ENCODE data around the gene TPGS2.
A peak's percentile ranks its signal among the peaks of the same experiment; 100 is the strongest.
"Not testable (repeated sequence)": the region's sequence is repeated elsewhere in the genome, so short reads cannot be mapped to it uniquely, and the experiment has no call there.

The TPGS2 gene

GRCh38 chr18:36835927-36836326, 7.1 kb upstream of the TPGS2 start:
- H3K27ac Mint-ChIP-seq, result no peak overlapping the region
- no peaks in the 10 kb centered on the region for H3K9me3 Mint-ChIP-seq
- H3K4me1 Mint-ChIP-seq, result peaks cover 3 to 8% of the 10 kb centered on the region in 2 donors
- DNase-seq (no peak), ATAC-seq (replicated peaks) (no peak)
- H3K4me3 Mint-ChIP-seq, result no peak overlapping the region
- no peaks in the 10 kb centered on the region for H3K27me3 Mint-ChIP-seq
- peaks cover 23 to 35% of the 10 kb centered on the region in 2 donors for H3K36me3 Mint-ChIP-seq

GRCh38 chr18:36833120-36833519, 4.3 kb upstream of the TPGS2 start:
- Mint-ChIP-seq H3K4me1 (peaks cover 14 to 26% of the 10 kb centered on the region in 2 donors), H3K27me3 (no peaks in the 10 kb centered on the region), H3K27ac (no peak overlapping the region), H3K36me3 (peaks cover 6 to 10% of the 10 kb centered on the region in 2 donors), H3K4me3 (no peak overlapping the region), H3K9me3 (no peaks in the 10 kb centered on the region)
- ATAC-seq (replicated peaks) (no peak), DNase-seq (no peak)

- peaks cover 0 to 3% of the 10 kb centered on the region in 2 donors for H3K36me3 Mint-ChIP-seq
- H3K9me3 Mint-ChIP-seq, result no peaks in the 10 kb centered on the region
- DNase-seq, result no peak
- no peaks in the 10 kb centered on the region for H3K27me3 Mint-ChIP-seq
- no peak overlapping the region for H3K27ac Mint-ChIP-seq
- no peak for ATAC-seq (replicated peaks)
- H3K4me1 Mint-ChIP-seq, result peaks cover 19 to 38% of the 10 kb centered on the region in 2 donors
- no peak overlapping the region for H3K4me3 Mint-ChIP-seq
Measured at GRCh38 chr18:36831139-36831538, 2.3 kb upstream of the TPGS2 start.

GRCh38 chr18:36830158-36830495, 1.3 kb upstream of the TPGS2 start:
- H3K4me3 Mint-ChIP-seq, result peak overlapping the region; percentile 92 to 95
- H3K27me3 Mint-ChIP-seq, result no peaks in the 10 kb centered on the region
- ATAC-seq (replicated peaks), result no peak
- H3K27ac Mint-ChIP-seq, result no peak overlapping the region
- H3K4me1 Mint-ChIP-seq, result peaks cover 19 to 38% of the 10 kb centered on the region in 2 donors
- no peaks in the 10 kb centered on the region for H3K9me3 Mint-ChIP-seq
- peaks cover 0 to 3% of the 10 kb centered on the region in 2 donors for H3K36me3 Mint-ChIP-seq
- no peak for DNase-seq

GRCh38 chr18:36829362-36830157, 758 bp upstream of the TPGS2 start:
- DNase-seq, result no peak
- Mint-ChIP-seq H3K9me3 (no peaks in the 10 kb centered on the region), H3K36me3 (peaks cover 0 to 3% of the 10 kb centered on the region in 2 donors), H3K27me3 (no peaks in the 10 kb centered on the region), H3K4me3 (peak overlapping the region; percentile 92 to 95), H3K4me1 (peaks cover 19 to 38% of the 10 kb centered on the region in 2 donors), H3K27ac (peak overlapping the region; percentile 80)
- ATAC-seq (replicated peaks), result no peak

GRCh38 chr18:36828157-36828629, 609 bp downstream of the TPGS2 start:
- H3K36me3 Mint-ChIP-seq, result peaks cover 0 to 5% of the 10 kb centered on the region in 2 donors

GRCh38 chr18:36826556-36826955, 2.2 kb downstream of the TPGS2 start:
- Mint-ChIP-seq H3K27ac (no peak overlapping the region), H3K27me3 (no peaks in the 10 kb centered on the region), H3K36me3 (peaks cover 2 to 5% of the 10 kb centered on the region in 2 donors), H3K4me1 (peaks cover 15 to 30% of the 10 kb centered on the region in 2 donors), H3K4me3 (no peak overlapping the region), H3K9me3 (no peaks in the 10 kb centered on the region)
- ATAC-seq (replicated peaks) (no peak), DNase-seq (no peak)

More at GRCh38 chr18:36828157-36828629, 609 bp downstream of the TPGS2 start:
- peak; percentile 9 to 12 for ATAC-seq (replicated peaks)
- H3K4me3 Mint-ChIP-seq, result peak overlapping the region; percentile 92 to 95
- no peaks in the 10 kb centered on the region for H3K27me3 Mint-ChIP-seq
- peak; percentile 7 for DNase-seq
- no peaks in the 10 kb centered on the region for H3K9me3 Mint-ChIP-seq
- peaks cover 19 to 36% of the 10 kb centered on the region in 2 donors for H3K4me1 Mint-ChIP-seq
- H3K27ac Mint-ChIP-seq, result peak overlapping the region; percentile 98

- H3K27me3 Mint-ChIP-seq, result no peaks in the 10 kb centered on the region
- no peak for ATAC-seq (replicated peaks)
- peaks cover 5 to 6% of the 10 kb centered on the region in 2 donors for H3K36me3 Mint-ChIP-seq
- peaks cover 15 to 30% of the 10 kb centered on the region in 2 donors for H3K4me1 Mint-ChIP-seq
- H3K9me3 Mint-ChIP-seq, result no peaks in the 10 kb centered on the region
- no peak for DNase-seq
- H3K4me3 Mint-ChIP-seq, result no peak overlapping the region
- no peak overlapping the region for H3K27ac Mint-ChIP-seq
Measured at GRCh38 chr18:36825526-36825925, 3.3 kb downstream of the TPGS2 start.

- no peak for DNase-seq
- no peak overlapping the region for H3K4me3 Mint-ChIP-seq
Measured at GRCh38 chr18:36821681-36822080, 7.1 kb downstream of the TPGS2 start.

GRCh38 chr18:36819621-36820020, 9.2 kb downstream of the TPGS2 start:
- no peak for DNase-seq
- no peak overlapping the region for H3K4me3 Mint-ChIP-seq
- H3K27me3 Mint-ChIP-seq, result no peaks in the 10 kb centered on the region
- no peak for ATAC-seq (replicated peaks)
- peaks cover 7 to 25% of the 10 kb centered on the region in 2 donors for H3K36me3 Mint-ChIP-seq
- no peak overlapping the region for H3K27ac Mint-ChIP-seq
- no peaks in the 10 kb centered on the region for H3K9me3 Mint-ChIP-seq
- no peaks in the 10 kb centered on the region for H3K4me1 Mint-ChIP-seq

More at GRCh38 chr18:36821681-36822080, 7.1 kb downstream of the TPGS2 start:
- Mint-ChIP-seq H3K27ac (no peak overlapping the region), H3K9me3 (no peaks in the 10 kb centered on the region), H3K36me3 (peaks cover 7 to 19% of the 10 kb centered on the region in 2 donors), H3K27me3 (no peaks in the 10 kb centered on the region), H3K4me1 (no peaks in the 10 kb centered on the region)
- no peak for ATAC-seq (replicated peaks)

GRCh38 chr18:36818652-36819051, 10.2 kb downstream of the TPGS2 start:
- H3K4me1 Mint-ChIP-seq, result no peaks in the 10 kb centered on the region
- no peaks in the 10 kb centered on the region for H3K27me3 Mint-ChIP-seq
- H3K4me3 Mint-ChIP-seq, result no peak overlapping the region
- ATAC-seq (replicated peaks), result no peak
- H3K36me3 Mint-ChIP-seq, result peaks cover 10 to 31% of the 10 kb centered on the region in 2 donors
- DNase-seq, result no peak
- H3K27ac Mint-ChIP-seq, result no peak overlapping the region
- H3K9me3 Mint-ChIP-seq, result no peaks in the 10 kb centered on the region

GRCh38 chr18:36817039-36817438, 11.8 kb downstream of the TPGS2 start:
- DNase-seq, result no peak
- H3K4me1 Mint-ChIP-seq, result no peaks in the 10 kb centered on the region
- no peak overlapping the region for H3K4me3 Mint-ChIP-seq
- H3K27me3 Mint-ChIP-seq, result no peaks in the 10 kb centered on the region
- no peak overlapping the region for H3K27ac Mint-ChIP-seq
- peaks cover 12 to 37% of the 10 kb centered on the region in 2 donors for H3K36me3 Mint-ChIP-seq
- H3K9me3 Mint-ChIP-seq, result no peaks in the 10 kb centered on the region
- no peak for ATAC-seq (replicated peaks)

GRCh38 chr18:36816096-36816495, 12.7 kb downstream of the TPGS2 start:
- H3K4me1 Mint-ChIP-seq; H3K27ac Mint-ChIP-seq; H3K9me3 Mint-ChIP-seq; ATAC-seq (replicated peaks); H3K4me3 Mint-ChIP-seq; DNase-seq; H3K27me3 Mint-ChIP-seq: not testable (repeated sequence)
- peaks cover 12 to 33% of the 10 kb centered on the region in 2 donors for H3K36me3 Mint-ChIP-seq

- H3K27me3 Mint-ChIP-seq, result no peaks in the 10 kb centered on the region
- H3K9me3 Mint-ChIP-seq, result no peaks in the 10 kb centered on the region
- no peak for DNase-seq
- H3K27ac Mint-ChIP-seq, result no peak overlapping the region
- no peak overlapping the region for H3K4me3 Mint-ChIP-seq
- H3K36me3 Mint-ChIP-seq, result peaks cover 17 to 40% of the 10 kb centered on the region in 2 donors
- no peaks in the 10 kb centered on the region for H3K4me1 Mint-ChIP-seq
- ATAC-seq (replicated peaks), result no peak
Measured at GRCh38 chr18:36814994-36815393, 13.8 kb downstream of the TPGS2 start.

GRCh38 chr18:36813824-36814223, 15.0 kb downstream of the TPGS2 start:
- Mint-ChIP-seq H3K4me3 (no peak overlapping the region), H3K27me3 (no peaks in the 10 kb centered on the region), H3K36me3 (peaks cover 17 to 40% of the 10 kb centered on the region in 2 donors), H3K4me1 (no peaks in the 10 kb centered on the region), H3K9me3 (no peaks in the 10 kb centered on the region), H3K27ac (no peak overlapping the region)
- ATAC-seq (replicated peaks) (no peak), DNase-seq (no peak)

Data from stimulated activated naive B cell treated with anti-CD40 and anti-IgM and Interleukin-4, amounts not matched to agents 10 μg/mL and 1 μg/mL and 100 μg/mL, for 72 hours (primary cell).